Spleen (tissue), 11 donors: ENCODE data around the gene SUN1. TPM values are rescaled to one million over a fixed set of nuclear protein-coding genes. Genes with fewer than 3 reads are reported as not detected.
A peak's percentile ranks its signal among the peaks of the same experiment; 100 is the strongest.

Source experiments
- DNase-seq: peaks from one replicate; pipeline ENCODE4 v3.0.0-alpha.2; 2020
- H3K27ac ChIP-seq, 8 donors: fragments of 200-600 bp; sonication (generic) in 7 of 8; 1 replicate in 4 of 8; 2 replicates in 4 of 8; pipeline versions ENCODE4 v1.5.0 to v1.8.0; 2016 to 2021; ENCODE audit warnings: inconsistent platforms in 4 of 8, mild to moderate bottlenecking in 4 of 8, moderate library complexity in 1 of 8
- H3K27me3 ChIP-seq, 7 donors: fragments of 200-600 bp; sonication (generic) in 6 of 7; replicated peaks in 1 of 7; 1 replicate in 4 of 7; 2 replicates in 3 of 7; pipeline versions ENCODE4 v1.5.0 to v1.8.0; 2016 to 2021; ENCODE audit warnings: inconsistent platforms in 3 of 7, mild to moderate bottlenecking in 1 of 7
- H3K36me3 ChIP-seq, 6 donors: fragments of 200-600 bp; sonication (generic) in 5 of 6; 1 replicate in 4 of 6; 2 replicates in 2 of 6; pipeline versions ENCODE4 v1.5.0 to v1.8.0; 2016 to 2021; ENCODE audit warnings: inconsistent platforms in 2 of 6
- H3K4me1 ChIP-seq, 6 donors: fragments of 200-600 bp; sonication (generic) in 5 of 6; 1 replicate in 3 of 6; 2 replicates in 3 of 6; pipeline versions ENCODE4 v1.5.0 to v1.8.0; 2016 to 2021; ENCODE audit warnings: inconsistent platforms in 3 of 6
- H3K4me3 ChIP-seq, 8 donors: fragments of 200-600 bp; sonication (generic) in 7 of 8; 1 replicate in 4 of 8; 2 replicates in 4 of 8; pipeline versions ENCODE4 v1.5.0 to v1.8.0; 2016 to 2021; ENCODE audit warnings: inconsistent platforms in 4 of 8, mild to moderate bottlenecking in 4 of 8, moderate library complexity in 2 of 8
- H3K9me3 ChIP-seq, 8 donors: fragments of 200-600 bp; sonication (generic) in 7 of 8; 1 replicate in 4 of 8; 2 replicates in 4 of 8; pipeline versions ENCODE4 v1.5.0 to v1.8.0; 2016 to 2021; ENCODE audit warnings: inconsistent platforms in 4 of 8
- CTCF ChIP-seq, 11 experiments: fragments of 200-600 bp in 7 of 11; fragments of 450-650 bp in 4 of 11; sonication (generic) in 4 of 11; IDR thresholded peaks in 8 of 11; conservative IDR thresholded peaks in 3 of 11; 1 replicate in 7 of 11; 2 replicates in 4 of 11; pipeline versions ENCODE4 v1.4.0 to v1.8.0; 2016 to 2021; ENCODE audit warnings: antibody characterized with exemption in 11 of 11, inconsistent platforms in 4 of 11, mild to moderate bottlenecking in 1 of 11
- POLR2A ChIP-seq, 3 donors: fragments of 450-650 bp; IDR thresholded peaks; one replicate each; pipeline ENCODE4 v1.5.1; 2017; ENCODE audit warnings: antibody characterized with exemption in 3 of 3, mild to moderate bottlenecking in 1 of 3
- POLR2AphosphoS5 ChIP-seq, 3 donors: sonication (generic); formaldehyde crosslinking; IDR thresholded peaks; one replicate each; pipeline ENCODE4 v1.5.1; 2017; ENCODE audit warnings: antibody characterized with exemption in 3 of 3
- WGBS, 5 donors: extraction: QIAGEN DNeasy Blood & Tissue Kit in 3 of 5; methylation state at CpG; one replicate each; pipeline versions ENCODE4 v1.1.5 to v1.1.7; 2013 to 2018; 5-methylcytosine and 5-hydroxymethylcytosine counted together
- intact Hi-C: fragments of 100-400 bp; cut with DNase I; formaldehyde crosslinking; loops from one replicate; pipeline ENCODE4 v1.15.0; 2023; ENCODE audit warnings: low total_unique reads
- polyA plus RNA-seq, 3 donors: library from polyadenylated mRNA; stranded (reverse); fragments of 200-250 nt; gene quantifications; one replicate each; pipeline ENCODE4 v1.2.1, GENCODE V29; 2013
- total RNA-seq, 7 donors: library from RNA; depleted of rRNA in 3 of 7; stranded (reverse); fragments of >200 nt in 3 of 7; fragmentation: NEBNext Ultra II Directional in 4 of 7; extraction: Animal tissue kit (Norgen Biotek cat#: 25700) in 4 of 7; gene quantifications; one replicate each; pipeline versions ENCODE4 v1.1.0 to v1.2.1, GENCODE V29; 2016 to 2021
- donor health status: healthy with polysubstance abuse.
- donor health status: DM: no; HTN: no; CAD: no; lungs with moderate emphysema.
- donor health status: DM: no; HTN: no; CAD: no.
- donor health status: Bipolar disorder and iron deficiency.
- donor health status: healthy.
- donor health status: DM: no; HTN: no; CAD: no.
- donor health status: DM: yes; HTN: yes; CAD: no.

SUN1 gene
- total and polyA plus RNA-seq, 10 donors: 33.2 to 181 (median 135) TPM

GRCh38 chr7:854118-854775 lies 22.0 kb downstream of the SUN1 start:
- no peak for DNase-seq
- WGBS, 5 donors: 93 to 97% (median 96%) methylated on average over 27 to 32 of the region's 32 CpGs
- no peak for TF ChIP-seq POLR2A (IDR thresholded peaks at IDR 0.05)
- peak in 1 of 3 donors; percentile 20 for TF ChIP-seq POLR2AphosphoS5 (IDR thresholded peaks at IDR 0.05)
- TF ChIP-seq CTCF (IDR thresholded peaks at IDR 0.05 in 8 of 11, conservative IDR thresholded peaks at IDR 0.05 in 3 of 11): no peak
- intact Hi-C loops: no loop called here
- H3K4me3 ChIP-seq: no peak overlapping the region
- H3K4me1 ChIP-seq: no peaks in the 10 kb centered on the region
- H3K27ac ChIP-seq: no peak overlapping the region
- H3K36me3 ChIP-seq: peaks cover 12 to 100% (median 95%) of the 10 kb centered on the region in 6 donors
- no peaks in the 10 kb centered on the region for H3K9me3 ChIP-seq
- no peaks in the 10 kb centered on the region for H3K27me3 ChIP-seq

- no peaks in the 10 kb centered on the region for H3K27me3 ChIP-seq
- no peaks in the 10 kb centered on the region for H3K9me3 ChIP-seq
- no peak for TF ChIP-seq POLR2AphosphoS5 (IDR thresholded peaks at IDR 0.05)
- TF ChIP-seq POLR2A (IDR thresholded peaks at IDR 0.05): no peak
- no peak for TF ChIP-seq CTCF (IDR thresholded peaks at IDR 0.05 in 8 of 11, conservative IDR thresholded peaks at IDR 0.05 in 3 of 11)
- no peaks in the 10 kb centered on the region for H3K4me1 ChIP-seq
- intact Hi-C loops: loop anchor here (5.0 kb wide), 1 partner anchor 539 kb away; no protein-coding TSS in a partner anchor
- no peak for DNase-seq
- peaks cover 12 to 100% (median 97%) of the 10 kb centered on the region in 6 donors for H3K36me3 ChIP-seq
- 93 to 97% (median 95%) methylated on average over 15 to 29 of the region's 29 CpGs for WGBS, 5 donors
- H3K4me3 ChIP-seq: no peak overlapping the region
- no peak overlapping the region for H3K27ac ChIP-seq
These were observed 23.6 kb downstream of the SUN1 start for GRCh38 chr7:855686-856369.

DNA sequence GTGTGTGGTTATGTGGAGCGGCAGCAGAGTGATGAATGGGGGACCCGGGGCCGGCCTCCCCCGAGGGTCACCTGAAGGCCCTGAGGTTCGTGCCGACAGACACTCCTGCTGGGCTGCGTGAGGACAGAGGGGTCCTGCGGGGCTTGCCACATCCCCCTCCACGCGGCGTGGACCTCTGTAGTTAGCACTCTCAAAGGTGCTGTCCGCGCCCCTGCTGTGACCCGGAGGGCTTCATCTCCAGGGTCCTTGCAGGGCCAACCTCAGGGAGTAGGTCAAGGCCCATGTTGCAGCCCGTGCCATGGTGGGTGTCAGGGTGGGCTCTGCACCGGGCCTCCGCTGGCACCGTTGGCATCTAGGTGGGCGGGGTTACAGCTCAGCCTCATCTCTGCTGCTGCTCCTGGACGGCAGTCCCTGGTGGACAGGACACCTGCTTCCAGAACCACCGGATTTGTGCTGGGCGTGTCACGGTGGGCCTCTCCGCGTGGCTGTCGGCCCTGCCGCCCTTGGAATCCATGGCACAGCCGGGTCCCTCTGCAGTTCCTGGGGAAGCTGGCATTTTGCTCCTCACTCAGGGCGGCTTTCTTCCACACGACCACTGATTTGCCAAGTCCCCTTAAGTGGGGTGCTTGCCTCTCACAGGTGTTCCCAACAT lies 24.3 kb downstream of the SUN1 start:
- intact Hi-C loops: loop anchor here (5.0 kb wide), 1 partner anchor 539 kb away; no protein-coding TSS in a partner anchor
- H3K9me3 ChIP-seq: no peaks in the 10 kb centered on the region
- H3K36me3 ChIP-seq: peaks cover 12 to 100% (median 99%) of the 10 kb centered on the region in 6 donors
- 90 to 96% (median 93%) methylated on average over 19 to 30 of the region's 30 CpGs for WGBS, 5 donors
- no peak for DNase-seq
- H3K27me3 ChIP-seq: no peaks in the 10 kb centered on the region
- no peak overlapping the region for H3K4me3 ChIP-seq
- H3K4me1 ChIP-seq: no peaks in the 10 kb centered on the region
- TF ChIP-seq POLR2AphosphoS5 (IDR thresholded peaks at IDR 0.05): peak in 1 of 3 donors; percentile 40
- no peak for TF ChIP-seq POLR2A (IDR thresholded peaks at IDR 0.05)
- no peak overlapping the region for H3K27ac ChIP-seq

DNA sequence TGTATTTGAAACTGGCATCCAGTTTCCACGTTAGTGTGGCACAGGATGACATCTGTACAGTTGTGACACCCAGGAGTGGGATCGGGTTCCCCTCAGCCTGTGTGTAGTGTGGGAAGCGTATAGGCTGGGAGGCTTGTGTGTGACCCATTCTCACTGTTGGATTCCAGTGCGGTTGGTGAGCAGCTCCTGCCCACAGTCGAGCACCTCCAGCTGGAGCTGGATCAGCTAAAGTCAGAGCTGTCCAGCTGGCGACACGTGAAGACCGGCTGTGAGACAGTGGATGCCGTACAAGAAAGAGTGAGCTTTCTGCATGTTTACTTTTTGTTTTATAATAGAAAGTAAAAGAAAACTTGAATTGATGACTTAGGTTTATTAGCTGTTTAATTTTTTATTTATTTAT lies 25.4 kb downstream of the SUN1 start:
- no peaks in the 10 kb centered on the region for H3K27me3 ChIP-seq
- DNase-seq: no peak
- TF ChIP-seq POLR2AphosphoS5 (IDR thresholded peaks at IDR 0.05) (no peak), CTCF (IDR thresholded peaks at IDR 0.05 in 8 of 11, conservative IDR thresholded peaks at IDR 0.05 in 3 of 11) (no peak), POLR2A (IDR thresholded peaks at IDR 0.05) (no peak)
- intact Hi-C loops: loop anchor here (5.0 kb wide), 1 partner anchor 540 kb away; no protein-coding TSS in a partner anchor
- no peak overlapping the region for H3K4me3 ChIP-seq
- 91 to 97% (median 93%) methylated on average over 9 of the region's 9 CpGs for WGBS, 5 donors
- H3K27ac ChIP-seq: no peak overlapping the region
- no peaks in the 10 kb centered on the region for H3K4me1 ChIP-seq
- peaks cover 14 to 100% (median 99%) of the 10 kb centered on the region in 6 donors for H3K36me3 ChIP-seq
- H3K9me3 ChIP-seq: no peaks in the 10 kb centered on the region
